Measurements from ENCODE around the gene XRRA1. TPM values are rescaled to one million over a fixed set of nuclear protein-coding genes. Genes with fewer than 3 reads are reported as not detected.

The XRRA1 gene
- total RNA-seq, 1 donor from 2014 or later: 9.6 TPM

- Histone ChIP-seq H3K27ac (no peak overlapping the region), H3K4me3 (no peak overlapping the region), H3K9me3 (no peaks in the 10 kb centered on the region), H3K4me1 (no peaks in the 10 kb centered on the region), H3K36me3 (no peaks in the 10 kb centered on the region), H3K27me3 (no peaks in the 10 kb centered on the region)
- no peak for DNase-seq (ENCODE audit: extremely low spot score in 2 of 2)
- intact Hi-C loops (cut with DNase I): no loop called here
- TF ChIP-seq CTCF (IDR thresholded peaks at IDR 0.05) (no peak), POLR2A (IDR thresholded peaks at IDR 0.05) (no peak), POLR2AphosphoS5 (IDR thresholded peaks at IDR 0.05; ENCODE audit: insufficient read depth in 1 of 2, low read depth in 1 of 2) (no peak)
These were observed 22.4 kb downstream of the XRRA1 start for GRCh38 chr11:74926304-74927030.

DNA sequence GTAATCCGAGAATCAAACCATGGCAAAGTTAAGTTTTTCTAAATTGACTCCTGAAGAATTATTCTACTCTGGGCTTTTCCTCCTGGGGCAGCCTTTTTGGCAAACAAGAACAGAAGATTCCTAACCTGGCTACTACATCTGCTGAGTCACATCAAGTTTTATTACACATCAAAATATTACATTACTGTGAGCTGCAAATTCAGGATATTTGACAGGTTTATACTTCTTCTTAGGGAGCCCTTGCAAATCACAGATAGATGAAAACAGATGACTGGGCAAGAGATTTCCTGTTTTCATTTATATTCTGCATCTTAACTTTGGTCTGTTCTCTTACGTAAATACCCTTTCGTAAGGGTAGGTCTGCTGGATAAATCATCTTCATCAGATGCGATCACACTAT lies 23.6 kb downstream of the XRRA1 start:
- no peak overlapping the region for H3K27ac ChIP-seq
- no peaks in the 10 kb centered on the region for H3K9me3 ChIP-seq
- no peak overlapping the region for H3K4me3 ChIP-seq
- DNase-seq (ENCODE audit: extremely low spot score in 2 of 2): no peak
- no peaks in the 10 kb centered on the region for H3K27me3 ChIP-seq
- no peaks in the 10 kb centered on the region for H3K4me1 ChIP-seq
- TF ChIP-seq POLR2AphosphoS5 (IDR thresholded peaks at IDR 0.05; ENCODE audit: insufficient read depth in 1 of 2, low read depth in 1 of 2) (no peak), CTCF (IDR thresholded peaks at IDR 0.05) (no peak)
- H3K36me3 ChIP-seq: no peaks in the 10 kb centered on the region
- intact Hi-C loops (cut with DNase I): no loop called here

DNA sequence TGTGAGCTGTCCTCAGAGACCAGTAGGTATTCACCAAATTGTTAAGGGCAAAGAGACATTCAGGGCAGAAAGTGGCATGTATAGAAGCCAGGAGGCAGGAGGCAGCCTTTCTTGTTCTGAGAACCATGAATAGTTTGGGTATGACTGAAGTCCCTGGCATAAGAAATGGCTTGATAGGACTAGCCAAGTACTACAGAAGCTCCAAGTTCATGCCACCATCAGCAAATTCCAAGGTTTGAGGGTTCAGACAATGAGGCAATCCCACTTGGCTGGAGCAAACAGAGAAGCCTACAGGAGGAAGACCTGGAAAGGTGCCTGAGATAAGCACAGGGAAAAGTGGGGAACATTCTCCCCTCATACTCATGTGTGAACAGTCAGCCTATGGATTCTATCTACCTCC lies 25.8 kb downstream of the XRRA1 start:
- Histone ChIP-seq H3K9me3 (no peaks in the 10 kb centered on the region), H3K27ac (no peak overlapping the region), H3K4me3 (no peak overlapping the region), H3K27me3 (no peaks in the 10 kb centered on the region), H3K36me3 (peaks cover 0 to 7% of the 10 kb centered on the region in 2 donors), H3K4me1 (no peaks in the 10 kb centered on the region)
- no peak for TF ChIP-seq POLR2AphosphoS5 (IDR thresholded peaks at IDR 0.05; ENCODE audit: insufficient read depth in 1 of 2, low read depth in 1 of 2)
- TF ChIP-seq POLR2A (IDR thresholded peaks at IDR 0.05): no peak
- no peak for TF ChIP-seq CTCF (IDR thresholded peaks at IDR 0.05)
- DNase-seq (ENCODE audit: extremely low spot score in 2 of 2): no peak
- intact Hi-C loops (cut with DNase I): no loop called here

DNA sequence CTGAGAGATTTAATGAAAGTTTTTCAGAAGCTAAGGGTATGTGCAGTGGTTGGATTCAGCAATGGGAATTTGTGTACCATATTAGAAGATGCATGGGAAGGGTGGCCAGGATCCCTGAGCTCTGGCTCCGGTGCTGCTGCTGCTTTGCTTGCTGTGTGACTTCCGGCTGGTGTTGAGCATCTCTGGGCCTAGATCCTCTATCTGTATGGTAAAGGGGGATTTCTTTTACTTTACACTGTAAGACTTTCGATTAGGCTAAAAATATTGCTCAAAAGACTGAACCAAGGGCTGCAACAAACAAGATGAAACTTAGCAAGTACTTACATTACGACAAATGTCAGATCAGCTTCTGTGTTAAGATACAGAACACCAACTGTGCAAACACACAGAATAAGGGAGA lies 39.1 kb downstream of the XRRA1 start:
- Histone ChIP-seq H3K36me3 (peaks cover 0 to 5% of the 10 kb centered on the region in 2 donors), H3K9me3 (no peaks in the 10 kb centered on the region), H3K4me1 (no peaks in the 10 kb centered on the region), H3K4me3 (no peak overlapping the region), H3K27ac (no peak overlapping the region), H3K27me3 (no peaks in the 10 kb centered on the region)
- DNase-seq (ENCODE audit: extremely low spot score in 2 of 2): no peak
- no peak for TF ChIP-seq POLR2A (IDR thresholded peaks at IDR 0.05)
- no peak for TF ChIP-seq CTCF (IDR thresholded peaks at IDR 0.05)
- no peak for TF ChIP-seq POLR2AphosphoS5 (IDR thresholded peaks at IDR 0.05; ENCODE audit: insufficient read depth in 1 of 2, low read depth in 1 of 2)
- intact Hi-C loops (cut with DNase I): no loop called here

- no peak overlapping the region for H3K27ac ChIP-seq
- TF ChIP-seq CTCF (IDR thresholded peaks at IDR 0.05): no peak
- TF ChIP-seq POLR2AphosphoS5 (IDR thresholded peaks at IDR 0.05; ENCODE audit: insufficient read depth in 1 of 2, low read depth in 1 of 2): no peak
- TF ChIP-seq POLR2A (IDR thresholded peaks at IDR 0.05): no peak
- H3K27me3 ChIP-seq: no peaks in the 10 kb centered on the region
- no peak for DNase-seq (ENCODE audit: extremely low spot score in 2 of 2)
- H3K4me3 ChIP-seq: no peak overlapping the region
- intact Hi-C loops (cut with DNase I): no loop called here
- H3K9me3 ChIP-seq: no peaks in the 10 kb centered on the region
- peaks cover 0 to 5% of the 10 kb centered on the region in 2 donors for H3K36me3 ChIP-seq
- no peaks in the 10 kb centered on the region for H3K4me1 ChIP-seq
These were observed 39.5 kb downstream of the XRRA1 start for GRCh38 chr11:74909385-74909784.
